AG09319 (cell line): Measurements from ENCODE around the gene EEFSEC.

Source experiments
- DNase-seq: peaks from one replicate; pipeline ENCODE4 v3.0.0-alpha.2; 2010; ENCODE audit warnings: low read depth; ENCODE audit errors: extremely low read depth
- TF ChIP-seq, protein P1 (sequence below): IDR thresholded peaks from 2 replicates; pipeline ENCODE4 v1.5.1; 2011; ENCODE audit warnings: low read depth, mild to moderate bottlenecking, inconsistent platforms, low read length, moderate library complexity

EEFSEC gene

DNA sequence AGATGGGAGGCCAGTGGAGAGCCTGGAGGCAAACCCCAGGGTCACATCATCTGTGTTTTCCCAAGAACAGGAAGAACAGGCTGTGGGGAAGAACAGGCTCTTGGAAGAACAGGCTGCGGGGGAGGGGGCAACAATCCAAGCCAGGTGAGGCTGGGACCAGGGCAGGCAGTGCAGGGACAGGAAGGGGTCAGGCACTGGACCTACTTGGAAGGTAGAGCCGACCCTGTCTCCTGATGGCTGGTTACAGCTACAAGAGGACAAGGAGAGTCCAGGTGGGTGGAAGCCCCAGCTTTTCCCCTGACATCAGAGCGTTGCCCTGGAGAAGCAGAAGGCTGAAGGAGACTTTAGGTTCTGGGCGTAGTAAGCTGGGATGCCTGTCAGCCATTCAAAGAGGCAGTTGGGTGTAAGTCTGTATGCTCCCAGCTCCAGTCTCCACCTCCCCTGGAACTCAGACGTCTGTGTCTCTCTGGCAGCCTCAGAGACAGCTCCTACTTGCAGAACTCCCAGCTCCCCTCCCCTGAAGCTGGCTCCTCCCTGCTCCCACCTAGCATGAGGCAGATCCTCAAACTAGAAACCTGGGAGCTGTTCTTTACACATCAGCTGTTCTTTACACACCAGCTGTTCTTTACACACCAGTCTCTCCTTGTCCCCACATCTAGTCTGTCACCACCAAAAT, 182.5 kb downstream of the EEFSEC start:
- no peak for DNase-seq
- TF ChIP-seq, protein P1, sequence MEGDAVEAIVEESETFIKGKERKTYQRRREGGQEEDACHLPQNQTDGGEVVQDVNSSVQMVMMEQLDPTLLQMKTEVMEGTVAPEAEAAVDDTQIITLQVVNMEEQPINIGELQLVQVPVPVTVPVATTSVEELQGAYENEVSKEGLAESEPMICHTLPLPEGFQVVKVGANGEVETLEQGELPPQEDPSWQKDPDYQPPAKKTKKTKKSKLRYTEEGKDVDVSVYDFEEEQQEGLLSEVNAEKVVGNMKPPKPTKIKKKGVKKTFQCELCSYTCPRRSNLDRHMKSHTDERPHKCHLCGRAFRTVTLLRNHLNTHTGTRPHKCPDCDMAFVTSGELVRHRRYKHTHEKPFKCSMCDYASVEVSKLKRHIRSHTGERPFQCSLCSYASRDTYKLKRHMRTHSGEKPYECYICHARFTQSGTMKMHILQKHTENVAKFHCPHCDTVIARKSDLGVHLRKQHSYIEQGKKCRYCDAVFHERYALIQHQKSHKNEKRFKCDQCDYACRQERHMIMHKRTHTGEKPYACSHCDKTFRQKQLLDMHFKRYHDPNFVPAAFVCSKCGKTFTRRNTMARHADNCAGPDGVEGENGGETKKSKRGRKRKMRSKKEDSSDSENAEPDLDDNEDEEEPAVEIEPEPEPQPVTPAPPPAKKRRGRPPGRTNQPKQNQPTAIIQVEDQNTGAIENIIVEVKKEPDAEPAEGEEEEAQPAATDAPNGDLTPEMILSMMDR: no peak

DNA sequence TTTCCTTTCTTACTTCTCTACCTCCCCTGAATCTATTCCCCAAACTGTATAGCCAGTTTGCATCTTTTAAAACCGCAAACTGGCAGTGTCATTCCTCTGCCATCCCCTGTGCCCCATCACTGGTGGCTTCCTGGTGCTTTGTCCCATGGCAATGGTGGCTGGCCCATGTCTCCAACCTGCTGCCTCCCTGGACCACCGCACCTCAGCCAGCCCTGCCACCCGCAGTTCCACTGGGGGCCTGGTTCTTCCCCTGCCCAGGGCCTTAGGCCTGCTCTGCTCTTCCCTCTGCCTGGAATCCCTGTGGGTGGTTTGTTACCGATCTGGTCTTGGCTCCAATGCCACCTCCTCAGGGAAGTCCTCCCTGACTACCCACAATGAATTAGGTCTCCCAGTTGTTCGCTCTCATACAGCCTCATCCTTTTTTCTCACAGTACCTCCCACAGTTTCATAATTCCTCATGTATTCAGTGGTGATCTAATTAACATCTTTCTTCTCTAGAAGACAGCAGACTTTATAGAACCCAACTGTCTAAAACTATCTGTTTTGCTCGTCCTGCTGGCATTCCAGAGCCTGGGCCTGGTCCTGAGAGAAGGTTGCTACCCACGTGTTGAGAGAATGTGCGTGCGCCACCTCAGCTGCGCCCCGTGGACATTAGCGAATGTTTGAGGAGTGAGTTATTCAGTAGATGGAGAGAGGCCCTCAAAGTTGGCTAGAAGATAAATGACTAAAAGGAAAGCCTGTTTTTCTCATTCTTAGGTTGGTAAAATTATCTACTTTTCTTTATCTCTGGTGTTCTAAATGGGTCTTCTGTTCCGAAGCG, 183.3 kb downstream of the EEFSEC start:
- no peak for DNase-seq

DNA sequence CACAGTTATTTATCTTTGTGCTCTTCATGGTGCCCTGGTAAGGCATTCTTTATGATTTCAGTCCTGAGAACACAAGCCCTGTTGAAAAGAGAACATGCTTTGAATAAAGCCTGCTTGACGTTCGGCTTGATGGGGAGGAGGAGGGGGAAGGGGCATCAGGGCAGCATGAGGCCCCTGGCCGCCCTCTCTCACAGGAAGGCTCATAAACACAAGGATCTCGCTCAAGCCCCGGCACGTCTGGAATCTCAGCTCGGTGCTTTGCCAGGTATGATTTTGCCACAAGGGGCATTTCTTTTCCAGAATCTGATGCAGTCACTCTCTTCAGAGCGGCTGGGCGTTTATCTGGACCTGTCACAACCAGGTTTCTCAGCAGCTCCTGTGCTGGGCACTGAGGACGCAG, 184.0 kb downstream of the EEFSEC start:
- TF ChIP-seq, protein P1: no peak
- DNase-seq: no peak

More for the DNA sequence above, 183.3 kb downstream of the EEFSEC start:
- TF ChIP-seq, protein P1: no peak

DNA sequence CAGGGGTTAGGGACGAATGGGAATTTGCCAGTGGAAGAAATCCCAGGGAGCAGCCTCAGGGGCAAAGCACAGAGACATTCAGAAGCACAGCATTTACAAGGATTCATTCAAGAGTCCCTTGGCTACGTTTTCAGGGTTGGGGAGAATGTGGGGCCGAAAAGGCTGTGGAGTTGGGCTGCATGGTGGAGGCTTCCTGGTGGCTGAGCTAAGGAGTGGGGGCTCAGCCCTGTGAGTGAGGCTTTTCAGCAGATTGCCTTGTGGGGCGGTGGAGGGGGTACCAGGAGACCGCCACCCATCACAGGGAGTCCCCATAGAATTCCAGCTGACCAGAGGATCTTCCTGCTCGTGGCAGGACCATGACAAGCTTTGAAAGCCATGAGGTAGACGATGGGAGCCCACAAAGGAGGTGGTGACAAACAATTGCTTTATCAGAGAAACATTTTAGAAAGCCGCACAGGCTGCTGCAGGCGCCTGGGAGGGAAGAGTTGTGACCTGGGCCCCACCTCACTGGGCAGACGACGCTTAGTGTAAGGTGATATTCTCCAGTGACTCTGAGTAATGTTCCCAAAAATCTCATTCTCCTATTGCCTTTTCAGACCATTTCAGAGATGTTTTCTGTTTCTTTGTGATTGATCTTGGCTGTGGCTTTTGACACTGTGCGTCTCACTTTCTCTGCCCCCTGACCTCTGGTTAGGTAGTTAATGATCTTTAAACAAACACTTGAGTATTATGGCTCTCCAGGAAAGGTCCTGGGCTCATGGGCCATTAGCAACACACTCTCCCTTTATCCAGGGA, 185.5 kb downstream of the EEFSEC start:
- DNase-seq: no peak

DNA sequence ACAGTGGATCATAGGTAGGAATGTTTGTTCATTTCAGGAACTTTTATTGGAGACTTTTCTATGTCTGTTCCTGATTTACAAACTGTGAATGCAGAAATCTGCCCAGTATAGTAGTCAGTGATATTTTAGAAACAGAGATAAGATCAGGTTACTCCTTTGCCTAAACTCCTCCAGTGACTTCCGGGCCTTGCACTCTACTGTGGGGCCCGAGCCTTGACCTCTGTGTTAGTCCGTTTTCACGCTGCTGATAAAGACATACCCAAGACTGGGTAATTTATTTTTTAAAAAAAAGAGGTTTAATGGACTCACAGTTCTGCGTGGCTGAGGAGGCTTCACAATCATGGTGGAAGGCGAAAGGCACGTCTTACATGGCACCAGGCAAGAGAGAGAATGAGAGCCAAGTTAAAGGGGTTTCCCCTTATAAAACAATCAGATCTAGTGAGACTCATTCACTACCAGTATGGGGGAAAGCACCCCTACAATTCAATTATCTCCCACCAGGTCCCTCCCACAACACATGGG, 186.3 kb downstream of the EEFSEC start:
- no peak for DNase-seq
- TF ChIP-seq, protein P1: no peak

More for the DNA sequence above, 185.5 kb downstream of the EEFSEC start:
- TF ChIP-seq, protein P1: no peak

DNA sequence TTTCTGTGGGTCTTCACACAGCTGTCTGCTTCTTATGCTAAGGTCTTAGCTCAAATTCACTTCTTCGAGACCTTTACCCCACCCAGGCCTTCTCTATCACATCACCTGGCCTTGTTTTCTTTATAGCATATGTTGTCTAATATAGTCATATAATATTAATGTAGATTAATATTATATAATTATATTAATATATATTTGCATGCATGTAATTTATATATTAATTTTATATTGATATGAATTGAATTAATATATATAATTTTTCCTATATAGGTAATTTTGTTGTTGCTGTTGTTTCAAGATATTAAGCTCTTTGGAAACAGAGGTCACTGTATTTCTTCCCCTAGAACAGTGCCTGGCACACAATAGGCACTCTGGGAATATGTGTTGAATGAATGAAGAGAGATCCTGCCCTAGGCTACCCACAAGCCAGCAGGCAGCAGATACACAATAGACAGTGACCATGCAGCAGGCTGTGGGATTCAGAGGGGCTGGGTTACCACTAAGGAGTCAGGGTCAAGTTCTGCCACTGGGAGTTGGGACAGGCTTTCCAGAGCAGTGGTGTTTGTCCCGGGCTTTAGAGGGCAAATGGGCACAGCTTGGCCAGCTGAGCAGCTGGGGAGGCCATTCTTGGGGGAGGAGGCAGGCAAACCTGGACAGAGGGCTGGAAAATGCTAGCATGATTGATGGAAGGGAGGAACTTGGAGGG, 187.1 kb downstream of the EEFSEC start:
- DNase-seq: no peak
- TF ChIP-seq, protein P1: no peak
